HG02759 (cell line): ENCODE measurements around the gene LRP10.
"Not testable (repeated sequence)": the region's sequence is repeated elsewhere in the genome, so short reads cannot be mapped to it uniquely, and the experiment has no call there.

ENCODE experiments used
- ATAC-seq: cut with Tn5 transposase; IDR thresholded peaks from one replicate; pipeline ENCODE4 v1.9.1; 2021; ENCODE audit warnings: mild to moderate bottlenecking, moderate library complexity; ENCODE audit not compliant: unreplicated experiment

LRP10 gene, protein sequence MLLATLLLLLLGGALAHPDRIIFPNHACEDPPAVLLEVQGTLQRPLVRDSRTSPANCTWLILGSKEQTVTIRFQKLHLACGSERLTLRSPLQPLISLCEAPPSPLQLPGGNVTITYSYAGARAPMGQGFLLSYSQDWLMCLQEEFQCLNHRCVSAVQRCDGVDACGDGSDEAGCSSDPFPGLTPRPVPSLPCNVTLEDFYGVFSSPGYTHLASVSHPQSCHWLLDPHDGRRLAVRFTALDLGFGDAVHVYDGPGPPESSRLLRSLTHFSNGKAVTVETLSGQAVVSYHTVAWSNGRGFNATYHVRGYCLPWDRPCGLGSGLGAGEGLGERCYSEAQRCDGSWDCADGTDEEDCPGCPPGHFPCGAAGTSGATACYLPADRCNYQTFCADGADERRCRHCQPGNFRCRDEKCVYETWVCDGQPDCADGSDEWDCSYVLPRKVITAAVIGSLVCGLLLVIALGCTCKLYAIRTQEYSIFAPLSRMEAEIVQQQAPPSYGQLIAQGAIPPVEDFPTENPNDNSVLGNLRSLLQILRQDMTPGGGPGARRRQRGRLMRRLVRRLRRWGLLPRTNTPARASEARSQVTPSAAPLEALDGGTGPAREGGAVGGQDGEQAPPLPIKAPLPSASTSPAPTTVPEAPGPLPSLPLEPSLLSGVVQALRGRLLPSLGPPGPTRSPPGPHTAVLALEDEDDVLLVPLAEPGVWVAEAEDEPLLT

DNA sequence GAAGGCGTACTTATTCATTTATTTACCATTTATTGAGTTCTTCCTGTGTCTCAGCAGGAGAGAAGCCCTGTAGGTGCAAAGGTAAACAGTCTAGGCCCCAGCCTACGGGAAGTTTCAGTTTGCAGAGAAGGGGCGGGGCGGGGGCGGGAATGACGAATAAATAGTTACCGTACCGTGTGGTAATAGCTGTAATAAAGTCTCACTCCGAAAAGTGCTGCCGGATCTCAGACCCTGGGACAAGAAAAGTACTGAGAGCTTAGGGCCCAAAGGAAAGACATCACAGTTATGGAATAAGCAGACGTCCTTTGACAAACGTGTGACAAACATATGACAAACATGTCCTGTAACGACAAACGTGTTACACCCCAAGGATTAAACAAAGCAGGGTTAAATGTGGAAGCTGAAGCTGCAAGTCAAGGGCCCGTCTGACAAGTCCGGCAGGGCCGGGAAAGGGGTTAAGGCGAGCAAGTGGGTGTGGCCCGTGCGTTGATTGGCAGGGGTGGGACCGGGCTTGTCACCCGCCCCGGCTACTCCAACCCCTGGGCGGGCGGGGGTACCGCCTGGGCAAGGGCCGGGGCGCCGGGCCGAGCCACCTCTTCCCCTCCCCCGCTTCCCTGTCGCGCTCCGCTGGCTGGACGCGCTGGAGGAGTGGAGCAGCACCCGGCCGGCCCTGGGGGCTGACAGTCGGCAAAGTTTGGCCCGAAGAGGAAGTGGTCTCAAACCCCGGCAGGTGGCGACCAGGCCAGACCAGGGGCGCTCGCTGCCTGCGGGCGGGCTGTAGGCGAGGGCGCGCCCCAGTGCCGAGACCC is at the start of gene LRP10:
Gene LRP10, plus strand, starts transcription at position 517 of the 809 bp plus-strand sequence. CDS start 564 bp downstream, outside the sequence.
- peak; percentile 84 for ATAC-seq

DNA sequence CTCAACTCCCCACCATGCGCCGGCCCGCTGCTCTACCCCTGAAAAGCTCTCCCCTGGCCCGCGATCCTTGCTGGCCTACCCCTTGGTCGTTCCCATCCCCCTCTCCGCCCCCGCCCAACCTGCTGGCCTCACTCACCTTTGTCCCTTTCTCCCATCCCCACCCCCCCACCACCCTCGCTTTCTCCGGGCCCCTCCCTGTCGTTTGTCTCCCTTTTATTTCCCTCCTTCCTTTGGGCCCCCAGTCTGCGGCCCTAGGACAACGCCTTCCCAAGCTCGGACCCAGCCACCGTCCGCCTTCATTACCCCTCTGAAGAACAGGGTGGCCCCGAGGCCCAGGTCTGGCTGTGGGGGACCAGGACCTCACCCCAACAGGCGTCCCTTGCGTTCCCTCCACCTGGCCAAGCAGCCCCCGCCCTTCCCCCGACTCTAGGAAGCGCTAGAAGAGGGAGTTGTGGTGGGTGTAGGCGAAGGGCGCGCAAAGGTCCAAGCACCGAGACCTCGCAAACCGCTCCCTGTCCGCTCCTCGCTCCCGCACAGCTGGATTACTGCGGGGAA is 49.4 kb upstream of the LRP10 start:
- no peak for ATAC-seq

DNA sequence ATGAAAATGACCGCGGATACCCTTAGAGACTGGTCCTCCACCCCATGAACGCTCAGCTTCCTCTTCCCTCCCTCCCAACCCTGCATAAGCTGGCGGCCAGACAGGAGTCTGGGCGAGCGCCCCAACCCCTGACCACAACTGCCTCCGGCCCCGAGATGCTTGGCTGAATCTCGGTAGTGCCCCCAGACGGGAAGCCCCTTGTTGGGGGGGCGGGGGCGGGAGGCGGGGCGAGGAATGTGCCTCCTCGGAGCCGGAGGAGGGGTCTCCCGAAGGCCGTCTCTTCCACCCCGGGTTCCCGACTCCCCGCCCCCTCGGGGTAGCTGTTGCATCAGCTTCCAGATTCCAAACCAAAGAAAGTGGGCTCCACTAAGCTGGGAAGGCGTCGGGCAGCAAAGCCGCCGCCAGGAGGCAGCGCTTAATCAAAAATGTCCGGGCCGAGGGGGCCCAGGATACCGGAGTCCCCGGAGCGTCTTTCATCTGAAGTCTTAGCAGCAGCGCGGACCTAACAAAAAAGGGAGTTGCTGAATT is 48.9 kb upstream of the LRP10 start:
- ATAC-seq, result peak; percentile 63

DNA sequence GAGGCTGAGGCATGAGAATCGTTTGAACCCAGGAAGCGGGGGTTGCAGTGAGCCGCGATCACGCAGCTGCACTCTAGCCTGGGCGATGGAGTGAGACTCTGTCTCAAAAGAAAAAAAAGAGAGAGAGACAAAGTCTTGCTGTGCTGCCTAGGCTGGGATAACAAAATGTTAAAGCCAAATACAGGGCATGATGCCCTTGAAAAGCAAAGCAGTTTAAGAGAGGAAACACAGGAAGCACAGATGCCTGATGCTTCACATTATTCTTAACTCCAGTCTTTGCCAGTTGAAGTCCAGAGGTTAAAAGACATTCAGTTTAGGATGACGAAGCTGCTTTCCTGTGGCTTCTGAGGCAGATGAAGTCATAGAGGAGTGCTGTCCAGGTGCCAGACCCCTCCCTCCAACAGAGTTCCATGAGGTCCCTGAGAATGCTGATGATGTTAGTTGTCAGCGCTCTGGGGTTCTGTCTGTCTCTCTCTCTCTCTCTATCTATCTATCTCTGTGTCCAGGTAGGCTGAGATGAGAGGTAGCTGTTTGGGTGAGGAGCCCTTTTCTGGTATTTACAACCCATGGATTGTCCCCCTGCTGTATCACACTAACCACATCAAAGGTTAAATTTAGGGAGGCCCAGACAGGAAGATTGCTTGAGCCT is 46.7 kb upstream of the LRP10 start:
- ATAC-seq, result no peak

DNA sequence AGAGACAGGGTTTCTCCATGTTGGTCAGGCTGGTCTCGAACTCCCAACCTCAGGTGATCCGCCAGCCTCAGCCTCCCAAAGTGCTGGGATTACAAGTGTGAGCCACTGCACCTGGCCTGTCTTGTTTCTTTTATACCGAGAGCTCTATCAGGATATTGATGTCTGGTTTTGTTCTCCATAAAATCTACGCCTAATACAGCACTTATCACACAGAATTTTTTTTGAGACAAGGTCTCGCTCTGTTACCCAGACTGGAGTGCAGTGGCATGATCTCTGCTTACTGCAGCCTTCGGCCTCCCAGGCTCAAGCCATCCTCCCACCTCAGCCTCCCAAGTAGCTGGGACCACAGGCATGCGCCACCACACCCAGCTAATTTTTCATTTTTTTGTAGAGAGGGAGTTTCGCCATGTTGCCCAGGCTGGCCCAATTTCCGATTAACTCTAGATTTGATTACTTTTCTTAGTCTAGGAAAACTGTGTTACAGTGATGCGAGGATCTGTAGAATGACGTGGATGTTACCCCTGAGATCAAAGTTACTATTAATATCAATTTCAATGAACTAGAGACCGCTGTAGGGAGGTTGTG is 42.4 kb upstream of the LRP10 start:
- ATAC-seq, result not testable (repeated sequence)

DNA sequence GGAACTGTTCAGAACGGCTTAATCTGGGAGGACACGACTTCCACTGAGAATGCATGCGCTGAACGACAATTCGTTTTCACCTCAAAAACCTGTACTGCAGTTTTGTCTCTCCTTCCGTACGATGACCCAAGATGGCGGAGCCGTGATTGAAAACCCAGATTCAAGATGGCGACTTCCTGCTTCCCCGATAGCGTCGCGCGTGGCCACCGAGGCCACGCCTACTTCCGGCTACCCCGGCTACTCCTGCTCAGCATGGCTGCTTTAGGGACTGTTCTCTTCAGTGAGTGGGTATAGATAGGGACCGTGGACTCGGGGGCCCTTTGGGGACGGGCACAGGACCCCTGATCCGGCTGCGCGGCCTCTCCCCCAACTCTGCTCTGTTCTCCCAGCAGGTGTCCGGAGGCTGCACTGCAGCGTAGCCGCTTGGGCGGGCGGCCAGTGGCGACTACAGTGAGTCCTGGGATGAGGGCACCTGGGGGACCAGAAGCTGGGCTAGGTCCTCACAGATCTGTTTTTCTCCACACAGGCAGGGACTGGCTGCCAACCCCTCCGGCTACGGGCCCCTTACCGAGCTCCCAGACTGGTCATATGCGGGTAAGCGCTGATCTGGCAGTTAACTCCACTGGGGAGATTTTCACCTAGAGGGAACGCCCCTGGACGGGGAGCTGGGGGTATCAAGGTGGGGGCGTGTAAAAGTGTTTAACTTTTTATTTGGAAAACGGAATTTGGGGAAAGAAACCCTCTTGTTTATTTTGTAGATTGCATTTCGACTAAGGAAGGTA is 41.7 kb upstream of the LRP10 start, which contains the start of gene MRPL52:
Gene MRPL52, plus strand, starts transcription at position 227 of the 782 bp plus-strand sequence. Its CDS starts 26 bp downstream, at position 253.
- ATAC-seq, result peak; percentile 94

GRCh38 chr14:22830443-22831010 is 41.0 kb upstream of the LRP10 start:
- ATAC-seq, result no peak

GRCh38 chr14:22835505-22835904 is 36.0 kb upstream of the LRP10 start:
- no peak for ATAC-seq

- ATAC-seq, result no peak
These were observed 35.0 kb upstream of the LRP10 start, which contains the start of gene MMP14 for GRCh38 chr14:22836301-22837113. Gene MMP14 (plus strand): TSS chr14:22836585. CDS start chr14:22836818, 233 bp downstream.

DNA sequence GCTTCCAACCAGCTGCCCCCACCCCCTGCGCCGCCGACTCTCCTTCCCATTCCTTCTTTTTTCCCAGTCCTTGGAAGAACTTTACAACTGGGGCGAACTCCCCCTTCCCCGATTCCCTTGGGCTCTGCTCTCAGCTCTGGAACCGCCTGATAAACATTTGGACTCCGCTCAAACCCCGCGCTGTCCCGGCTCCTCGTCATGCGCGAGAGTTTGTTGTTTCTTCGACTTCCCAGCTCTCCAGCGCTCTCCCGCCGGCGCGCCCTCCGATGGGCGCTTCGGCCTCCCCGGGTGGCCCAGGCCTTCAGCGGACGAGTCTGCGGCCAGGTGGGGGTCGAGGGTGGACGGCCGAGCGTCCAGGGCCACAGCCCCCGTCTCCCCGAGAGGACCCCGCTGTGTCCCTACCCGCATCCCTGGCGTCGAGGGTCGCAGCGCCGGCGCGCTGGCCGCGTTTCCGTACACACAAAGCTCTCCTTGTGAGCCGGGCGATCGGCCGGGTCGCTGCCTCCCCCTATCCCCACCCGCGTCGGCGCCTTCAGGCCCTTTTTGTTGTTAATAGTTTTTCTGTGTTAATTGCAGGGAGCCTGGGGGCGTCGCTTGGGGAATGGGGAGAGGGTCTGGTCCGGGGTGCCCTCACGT is 34.3 kb upstream of the LRP10 start:
- ATAC-seq, result no peak

GRCh38 chr14:22837750-22838538 is 33.6 kb upstream of the LRP10 start:
- ATAC-seq, result no peak

- no peak for ATAC-seq
These were observed 32.9 kb upstream of the LRP10 start for GRCh38 chr14:22838631-22839041.

- no peak for ATAC-seq
These were observed 32.3 kb upstream of the LRP10 start for GRCh38 chr14:22839159-22839779.

GRCh38 chr14:22841311-22841710 is 30.2 kb upstream of the LRP10 start:
- ATAC-seq, result no peak

- no peak for ATAC-seq
These were observed 29.8 kb upstream of the LRP10 start for GRCh38 chr14:22841769-22842168.
